GM21529 (cell line): ENCODE measurements around the gene GOPC.

Experiments used
- ATAC-seq: cut with Tn5 transposase; IDR thresholded peaks from one replicate; pipeline ENCODE4 v1.9.1; 2021; ENCODE audit not compliant: unreplicated experiment

The GOPC gene

GRCh38 chr6:117550078-117550600 lies 52.2 kb downstream of the GOPC start:
- ATAC-seq = no peak

GRCh38 chr6:117549611-117550010 lies 52.7 kb downstream of the GOPC start:
- ATAC-seq = no peak

GRCh38 chr6:117548797-117549301 lies 53.5 kb downstream of the GOPC start:
- no peak for ATAC-seq

- peak; percentile 32 for ATAC-seq
Observed at GRCh38 chr6:117547688-117548621, 54.4 kb downstream of the GOPC start.

- ATAC-seq = no peak
Observed at GRCh38 chr6:117546674-117547073, 55.6 kb downstream of the GOPC start.

- ATAC-seq = no peak
Observed at GRCh38 chr6:117545161-117545595, 57.1 kb downstream of the GOPC start.

GRCh38 chr6:117544716-117545115 lies 57.6 kb downstream of the GOPC start:
- no peak for ATAC-seq

- no peak for ATAC-seq
Observed at GRCh38 chr6:117542493-117542892, 59.8 kb downstream of the GOPC start.

GRCh38 chr6:117540670-117541069 lies 61.6 kb downstream of the GOPC start:
- no peak for ATAC-seq

- ATAC-seq = no peak
Observed at GRCh38 chr6:117538615-117539014, 63.7 kb downstream of the GOPC start.

GRCh38 chr6:117536317-117536716 lies 66.0 kb downstream of the GOPC start:
- no peak for ATAC-seq

GRCh38 chr6:117534974-117535373 lies 67.3 kb downstream of the GOPC start:
- no peak for ATAC-seq

GRCh38 chr6:117533775-117534174 lies 68.5 kb downstream of the GOPC start:
- no peak for ATAC-seq

GRCh38 chr6:117531809-117532725 lies 70.2 kb downstream of the GOPC start:
- ATAC-seq = no peak

GRCh38 chr6:117531346-117531745 lies 71.0 kb downstream of the GOPC start:
- no peak for ATAC-seq

- no peak for ATAC-seq
Observed at GRCh38 chr6:117530467-117531242, 71.7 kb downstream of the GOPC start.

GRCh38 chr6:117525607-117526006 lies 76.7 kb downstream of the GOPC start:
- ATAC-seq = no peak

GRCh38 chr6:117521791-117522502 lies 80.4 kb downstream of the GOPC start:
- no peak for ATAC-seq

- ATAC-seq = no peak
Observed at GRCh38 chr6:117520603-117521395, 81.5 kb downstream of the GOPC start.
